Vagina (tissue), 2 donors: Measurements from ENCODE around the gene OR2W1. TPM values are rescaled to one million over a fixed set of nuclear protein-coding genes. Genes with fewer than 3 reads are reported as not detected.

Experiments used
- DNase-seq, 2 donors: peaks; one replicate each; pipeline ENCODE4 v3.0.0-alpha.2; 2017; ENCODE audit errors: extremely low spot score in 2 of 2
- H3K27ac ChIP-seq: fragments of 200-600 bp; sonication (generic); one replicate; pipeline ENCODE4 v1.5.1; 2019
- H3K27me3 ChIP-seq: fragments of 200-600 bp; sonication (generic); one replicate; pipeline ENCODE4 v1.5.1; 2019
- H3K36me3 ChIP-seq, 2 donors: fragments of 200-600 bp; sonication (generic); one replicate each; pipeline ENCODE4 v1.5.1; 2017 to 2019
- H3K4me1 ChIP-seq: fragments of 200-600 bp; sonication (generic); one replicate; pipeline ENCODE4 v1.5.1; 2019
- H3K4me3 ChIP-seq, 2 donors: fragments of 200-600 bp; sonication (generic); 1 replicate in 1 of 2; 2 replicates in 1 of 2; pipeline ENCODE4 v1.5.1; 2016 to 2019
- H3K9me3 ChIP-seq: fragments of 200-600 bp; sonication (generic); one replicate; pipeline ENCODE4 v1.5.1; 2019
- CTCF ChIP-seq, 3 experiments: fragments of 450-650 bp in 2 of 3; fragments of 200-600 bp in 1 of 3; sonication (generic) in 1 of 3; IDR thresholded peaks; one replicate each; pipeline ENCODE4 v1.5.1; 2017 to 2019; ENCODE audit warnings: antibody characterized with exemption in 3 of 3, mild to moderate bottlenecking in 2 of 3, moderate library complexity in 2 of 3
- POLR2A ChIP-seq, 2 donors: fragments of 450-650 bp; IDR thresholded peaks; one replicate each; pipeline ENCODE4 v1.6.1; 2017; ENCODE audit warnings: antibody characterized with exemption in 2 of 2, mild to moderate bottlenecking in 2 of 2, moderate library complexity in 2 of 2
- POLR2AphosphoS5 ChIP-seq, 2 donors: sonication (generic); formaldehyde crosslinking; IDR thresholded peaks; one replicate each; pipeline ENCODE4 v1.9.0; 2017; ENCODE audit warnings: antibody characterized with exemption in 2 of 2, mild to moderate bottlenecking in 2 of 2, low read depth in 1 of 2; ENCODE audit not compliant: insufficient read depth in 1 of 2
- intact Hi-C: fragments of 100-400 bp; cut with DNase I; formaldehyde crosslinking; loops from one replicate; pipeline ENCODE4 v1.15.1; 2023
- total RNA-seq: library from RNA; depleted of rRNA; stranded (reverse); fragments of >200 nt; gene quantifications from one replicate; pipeline ENCODE4 v1.2.3, GENCODE V29; 2016

Gene OR2W1
- total RNA-seq, 1 donor from 2014 or later, result not detected

GRCh38 chr6:29025927-29026585 lies 18.9 kb downstream of the OR2W1 start:
- no peak for DNase-seq
- Histone ChIP-seq H3K27me3 (no peaks in the 10 kb centered on the region), H3K4me3 (no peak overlapping the region), H3K9me3 (no peaks in the 10 kb centered on the region), H3K36me3 (no peaks in the 10 kb centered on the region), H3K27ac (no peak overlapping the region), H3K4me1 (no peaks in the 10 kb centered on the region)
- TF ChIP-seq CTCF (IDR thresholded peaks at IDR 0.05) (no peak), POLR2A (IDR thresholded peaks at IDR 0.05) (no peak), POLR2AphosphoS5 (IDR thresholded peaks at IDR 0.05; ENCODE audit: insufficient read depth in 1 of 2, low read depth in 1 of 2) (no peak)
- intact Hi-C loops, result no loop called here

- H3K27me3 ChIP-seq, result no peaks in the 10 kb centered on the region
- no peaks in the 10 kb centered on the region for H3K9me3 ChIP-seq
- H3K4me3 ChIP-seq, result no peak overlapping the region
- H3K4me1 ChIP-seq, result peaks cover 2% of the 10 kb centered on the region
- no peaks in the 10 kb centered on the region for H3K36me3 ChIP-seq
- no peak overlapping the region for H3K27ac ChIP-seq
- no peak for DNase-seq
- TF ChIP-seq POLR2AphosphoS5 (IDR thresholded peaks at IDR 0.05; ENCODE audit: insufficient read depth in 1 of 2, low read depth in 1 of 2), result no peak
- no peak for TF ChIP-seq CTCF (IDR thresholded peaks at IDR 0.05)
- TF ChIP-seq POLR2A (IDR thresholded peaks at IDR 0.05), result no peak
- intact Hi-C loops, result no loop called here
These were observed 23.5 kb downstream of the OR2W1 start for GRCh38 chr6:29021434-29021833.

- intact Hi-C loops, result loop anchor here (5.0 kb wide), 2 partner anchors 182 to 332 kb away; no protein-coding TSS in a partner anchor
- Histone ChIP-seq H3K27ac (no peak overlapping the region), H3K4me1 (peaks cover 6% of the 10 kb centered on the region), H3K36me3 (no peaks in the 10 kb centered on the region), H3K27me3 (no peaks in the 10 kb centered on the region), H3K4me3 (no peak overlapping the region), H3K9me3 (no peaks in the 10 kb centered on the region)
- TF ChIP-seq POLR2AphosphoS5 (IDR thresholded peaks at IDR 0.05; ENCODE audit: insufficient read depth in 1 of 2, low read depth in 1 of 2) (no peak), CTCF (IDR thresholded peaks at IDR 0.05) (no peak)
- DNase-seq, result no peak
These were observed 25.3 kb downstream of the OR2W1 start for GRCh38 chr6:29019629-29020028.

GRCh38 chr6:29017428-29017802 lies 27.6 kb downstream of the OR2W1 start:
- intact Hi-C loops, result loop anchor here (5.0 kb wide), 2 partner anchors 180 to 330 kb away; no protein-coding TSS in a partner anchor
- H3K9me3 ChIP-seq, result no peaks in the 10 kb centered on the region
- no peaks in the 10 kb centered on the region for H3K36me3 ChIP-seq
- no peak for DNase-seq
- no peak overlapping the region for H3K27ac ChIP-seq
- no peak for TF ChIP-seq POLR2A (IDR thresholded peaks at IDR 0.05)
- TF ChIP-seq POLR2AphosphoS5 (IDR thresholded peaks at IDR 0.05; ENCODE audit: insufficient read depth in 1 of 2, low read depth in 1 of 2), result no peak
- peaks cover 6% of the 10 kb centered on the region for H3K4me1 ChIP-seq
- H3K4me3 ChIP-seq, result no peak overlapping the region
- no peaks in the 10 kb centered on the region for H3K27me3 ChIP-seq

- no peaks in the 10 kb centered on the region for H3K36me3 ChIP-seq
- H3K27ac ChIP-seq, result peak overlapping the region; percentile 57
- H3K4me3 ChIP-seq, result peak overlapping the region; percentile 50 to 63
- H3K4me1 ChIP-seq, result peaks cover 9% of the 10 kb centered on the region
- intact Hi-C loops, result loop anchor here (5.0 kb wide), 2 partner anchors 179 to 329 kb away; no protein-coding TSS in a partner anchor
- TF ChIP-seq CTCF (IDR thresholded peaks at IDR 0.05) (peak; percentile 72 to 89 (median 86)), POLR2A (IDR thresholded peaks at IDR 0.05) (no peak), POLR2AphosphoS5 (IDR thresholded peaks at IDR 0.05; ENCODE audit: insufficient read depth in 1 of 2, low read depth in 1 of 2) (peak in 1 of 2 donors; percentile 41)
- no peaks in the 10 kb centered on the region for H3K9me3 ChIP-seq
- DNase-seq, result no peak
- no peaks in the 10 kb centered on the region for H3K27me3 ChIP-seq
These were observed 28.2 kb downstream of the OR2W1 start for GRCh38 chr6:29016559-29017427.
